Keratinocyte (primary cell): ENCODE results near the gene ALOX12B.

Experiments used
- EZH2 ChIP-seq: IDR thresholded peaks from one replicate; pipeline ENCODE4 v1.6.1; 2012; ENCODE audit warnings: inconsistent platforms, mild to moderate bottlenecking, low read length, moderate library complexity
- TF ChIP-seq, protein P1 (sequence below), 3 experiments: IDR thresholded peaks in 1 of 3; conservative IDR thresholded peaks in 1 of 3; optimal IDR thresholded peaks in 1 of 3; 2 replicates in 2 of 3; 3 replicates in 1 of 3; pipeline versions ENCODE3 to v1.5.1; 2011; ENCODE audit warnings: low read length in 3 of 3, mild to moderate bottlenecking in 3 of 3, moderate library complexity in 2 of 3, control low read depth in 1 of 3, inconsistent platforms in 1 of 3; ENCODE audit not compliant: insufficient read depth in 2 of 3; ENCODE audit errors: extremely low read depth in 1 of 3

DNA sequence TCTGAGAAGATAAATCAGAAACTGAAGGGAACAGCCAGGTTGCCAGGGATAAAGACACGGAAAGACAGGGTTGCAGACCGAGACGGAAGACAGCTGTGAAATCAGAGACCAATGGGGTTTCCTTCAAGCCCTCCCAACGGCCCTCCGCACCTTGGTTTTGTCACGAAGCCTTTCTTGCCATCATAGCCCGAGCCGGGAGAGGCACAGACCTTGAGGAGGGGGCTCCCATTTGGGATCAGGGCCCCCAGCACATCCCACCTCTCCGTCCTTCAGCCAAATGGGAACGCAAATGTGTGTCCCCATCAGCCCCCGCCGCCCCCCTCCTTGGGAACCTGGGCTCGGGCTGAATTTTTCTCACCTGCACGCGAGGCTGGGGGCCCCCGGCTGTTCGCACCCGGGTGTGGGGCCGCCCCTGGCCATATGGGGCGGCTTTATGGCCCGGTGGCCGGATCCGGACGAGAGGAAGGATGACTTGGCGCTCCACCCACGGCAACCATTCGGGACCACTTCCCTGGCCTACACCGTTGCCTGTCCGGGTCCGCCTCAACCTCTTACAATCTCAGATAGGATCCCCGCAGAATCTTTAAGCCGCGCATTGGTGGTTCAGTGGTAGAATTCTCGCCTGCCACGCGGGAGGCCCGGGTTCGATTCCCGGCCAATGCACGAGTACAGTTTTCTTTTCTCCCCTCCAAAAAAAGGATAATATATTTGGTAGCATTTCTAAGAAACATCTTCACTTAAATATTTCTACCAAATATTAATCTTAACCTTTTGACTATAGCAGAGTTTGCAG lies 37.8 kb upstream of the ALOX12B start:
- TF ChIP-seq, protein P1, sequence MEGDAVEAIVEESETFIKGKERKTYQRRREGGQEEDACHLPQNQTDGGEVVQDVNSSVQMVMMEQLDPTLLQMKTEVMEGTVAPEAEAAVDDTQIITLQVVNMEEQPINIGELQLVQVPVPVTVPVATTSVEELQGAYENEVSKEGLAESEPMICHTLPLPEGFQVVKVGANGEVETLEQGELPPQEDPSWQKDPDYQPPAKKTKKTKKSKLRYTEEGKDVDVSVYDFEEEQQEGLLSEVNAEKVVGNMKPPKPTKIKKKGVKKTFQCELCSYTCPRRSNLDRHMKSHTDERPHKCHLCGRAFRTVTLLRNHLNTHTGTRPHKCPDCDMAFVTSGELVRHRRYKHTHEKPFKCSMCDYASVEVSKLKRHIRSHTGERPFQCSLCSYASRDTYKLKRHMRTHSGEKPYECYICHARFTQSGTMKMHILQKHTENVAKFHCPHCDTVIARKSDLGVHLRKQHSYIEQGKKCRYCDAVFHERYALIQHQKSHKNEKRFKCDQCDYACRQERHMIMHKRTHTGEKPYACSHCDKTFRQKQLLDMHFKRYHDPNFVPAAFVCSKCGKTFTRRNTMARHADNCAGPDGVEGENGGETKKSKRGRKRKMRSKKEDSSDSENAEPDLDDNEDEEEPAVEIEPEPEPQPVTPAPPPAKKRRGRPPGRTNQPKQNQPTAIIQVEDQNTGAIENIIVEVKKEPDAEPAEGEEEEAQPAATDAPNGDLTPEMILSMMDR (optimal IDR thresholded peaks at IDR 0.05 in 1 of 3, IDR thresholded peaks at IDR 0.05 in 1 of 3, conservative IDR thresholded peaks at IDR 0.05 in 1 of 3; ENCODE audit: extremely low read depth in 1 of 3, insufficient read depth in 2 of 3, low read length in 3 of 3): no peak
- TF ChIP-seq EZH2: no peak
